GM18505 (cell line): ENCODE results near the gene EXOC3.

ENCODE experiments used
- ATAC-seq: cut with Tn5 transposase; IDR thresholded peaks from one replicate; pipeline ENCODE4 v1.9.1; 2021; ENCODE audit not compliant: unreplicated experiment
- POLR2A ChIP-seq: IDR thresholded peaks from 4 replicates; pipeline ENCODE4 v1.6.1; 2011; ENCODE audit warnings: borderline replicate concordance; ENCODE audit not compliant: insufficient read depth, insufficient read length; ENCODE audit errors: extremely low read depth

EXOC3 gene

GRCh38 chr5:476102-476813 is 33.3 kb downstream of the EXOC3 start:
- ATAC-seq, result no peak
- TF ChIP-seq POLR2A, result no peak

GRCh38 chr5:476814-477175 is 33.8 kb downstream of the EXOC3 start:
- no peak for ATAC-seq
- TF ChIP-seq POLR2A, result no peak

GRCh38 chr5:477247-477646 is 34.3 kb downstream of the EXOC3 start:
- ATAC-seq, result no peak
- no peak for TF ChIP-seq POLR2A

GRCh38 chr5:477871-478270 is 34.9 kb downstream of the EXOC3 start:
- no peak for TF ChIP-seq POLR2A
- no peak for ATAC-seq

- no peak for ATAC-seq
- no peak for TF ChIP-seq POLR2A
Observed at GRCh38 chr5:478369-478981, 35.5 kb downstream of the EXOC3 start.

- no peak for ATAC-seq
- TF ChIP-seq POLR2A, result no peak
Observed at GRCh38 chr5:478982-479535, 36.1 kb downstream of the EXOC3 start.

- no peak for TF ChIP-seq POLR2A
Observed at GRCh38 chr5:479566-480319, 36.8 kb downstream of the EXOC3 start.

GRCh38 chr5:481347-481746 is 38.4 kb downstream of the EXOC3 start:
- no peak for TF ChIP-seq POLR2A
- ATAC-seq, result no peak

More at GRCh38 chr5:479566-480319, 36.8 kb downstream of the EXOC3 start:
- ATAC-seq, result no peak

- no peak for ATAC-seq
- TF ChIP-seq POLR2A, result no peak
Observed at GRCh38 chr5:482021-482420, 39.0 kb downstream of the EXOC3 start.

GRCh38 chr5:482506-482905 is 39.5 kb downstream of the EXOC3 start:
- no peak for TF ChIP-seq POLR2A
- no peak for ATAC-seq

- no peak for TF ChIP-seq POLR2A
- ATAC-seq, result no peak
Observed at GRCh38 chr5:483011-483410, 40.0 kb downstream of the EXOC3 start.

GRCh38 chr5:483434-484140 is 40.6 kb downstream of the EXOC3 start:
- no peak for TF ChIP-seq POLR2A
- ATAC-seq, result no peak

- no peak for ATAC-seq
- no peak for TF ChIP-seq POLR2A
Observed at GRCh38 chr5:484556-484955, 41.6 kb downstream of the EXOC3 start.
